ENCODE results near the gene ANKDD1B.
A peak's percentile ranks its signal among the peaks of the same experiment; 100 is the strongest.
"Not testable (repeated sequence)": the region's sequence is repeated elsewhere in the genome, so short reads cannot be mapped to it uniquely, and the experiment has no call there.

ANKDD1B gene

DNA sequence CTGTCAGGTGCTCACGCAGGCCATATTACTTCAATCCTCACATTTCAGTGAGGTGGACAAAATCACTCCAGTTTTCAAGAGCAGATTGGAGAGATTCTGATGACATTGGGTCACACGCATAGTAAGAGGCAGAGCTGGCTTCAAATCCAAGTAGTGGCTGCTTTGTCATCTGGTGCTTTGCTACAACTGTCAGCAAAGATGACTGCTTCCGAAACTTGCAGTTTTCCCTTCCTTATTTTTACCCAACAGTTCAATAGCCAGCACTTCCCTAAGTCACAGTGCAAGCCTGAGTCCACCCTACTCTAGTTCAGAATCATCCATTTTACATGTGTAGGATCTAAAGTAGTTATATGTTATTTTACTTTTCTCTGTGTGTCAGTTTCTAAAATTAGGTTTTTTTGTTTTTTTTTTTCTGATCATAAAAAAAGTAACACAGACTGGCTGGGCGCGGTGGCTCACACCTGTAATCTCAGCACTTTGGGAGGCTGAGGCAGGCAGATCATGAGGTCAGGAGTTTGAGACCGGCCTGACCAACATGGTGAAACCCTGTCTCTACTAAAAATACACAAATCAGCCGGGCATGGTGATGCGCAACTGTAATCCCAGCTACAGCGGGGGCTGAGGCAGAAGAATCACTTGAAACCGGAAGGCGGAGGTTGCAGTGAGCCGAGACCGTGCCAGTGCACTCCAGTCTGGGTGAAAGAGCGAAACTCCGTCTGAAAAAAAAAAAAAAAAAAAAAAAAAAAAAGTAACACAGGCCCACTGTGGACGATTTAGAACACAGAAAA is 49.6 kb downstream of the ANKDD1B start:
- DNase-seq (ENCODE audit: low spot score), result no peak

DNA sequence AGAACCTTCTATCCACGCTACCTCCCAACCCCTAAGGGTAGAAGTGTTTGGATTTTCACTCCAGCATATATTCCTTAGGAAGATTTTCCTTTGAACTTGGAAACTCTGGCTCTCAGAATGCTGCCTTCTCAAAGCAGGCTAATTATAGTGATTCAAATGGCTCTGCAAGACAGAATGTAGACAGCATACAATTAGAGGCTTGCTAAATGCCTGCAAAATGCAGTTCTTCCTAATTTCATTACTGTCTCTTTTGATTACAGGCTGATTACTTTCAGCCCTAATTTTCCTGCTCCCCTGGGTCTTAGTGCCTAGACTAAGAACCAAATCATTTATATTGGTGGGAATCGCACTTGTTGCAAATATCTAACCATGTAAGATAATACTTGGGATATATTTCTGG is 50.8 kb downstream of the ANKDD1B start:
- DNase-seq (ENCODE audit: low spot score), result no peak

DNA sequence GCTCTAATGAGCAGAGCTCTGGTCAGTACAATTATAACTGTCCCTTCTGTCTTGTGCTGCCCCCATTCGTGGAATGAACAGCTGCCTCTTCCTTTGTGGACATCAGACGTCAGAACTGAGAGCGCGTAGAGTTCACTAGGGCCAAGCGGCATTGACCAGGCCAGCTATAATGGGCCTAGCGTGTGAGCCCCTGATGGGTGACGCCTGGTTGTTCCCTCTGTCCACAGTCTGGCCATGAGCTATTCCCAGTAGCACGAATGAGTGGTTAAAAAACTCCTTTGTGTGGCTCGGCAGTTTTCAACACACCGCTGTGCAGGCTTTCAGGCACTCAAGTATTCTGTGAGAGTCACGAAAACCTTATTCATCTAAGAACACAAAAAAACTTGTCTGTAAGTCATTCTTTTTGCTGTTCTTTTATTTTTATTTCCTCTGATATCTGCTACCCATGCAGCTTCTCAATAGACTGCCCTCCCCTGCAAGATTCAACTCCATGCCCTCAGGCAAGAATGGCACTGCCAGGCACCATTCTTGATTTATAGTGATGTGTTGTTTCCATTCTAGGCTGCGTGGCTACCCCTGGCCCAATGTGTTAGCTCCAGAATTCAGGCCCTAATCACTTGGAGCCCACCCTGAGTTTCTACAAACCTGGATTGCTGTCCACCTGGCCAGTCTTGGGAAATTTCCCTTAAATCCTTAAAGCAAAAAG is 52.5 kb downstream of the ANKDD1B start:
- no peak for DNase-seq (ENCODE audit: low spot score)

DNA sequence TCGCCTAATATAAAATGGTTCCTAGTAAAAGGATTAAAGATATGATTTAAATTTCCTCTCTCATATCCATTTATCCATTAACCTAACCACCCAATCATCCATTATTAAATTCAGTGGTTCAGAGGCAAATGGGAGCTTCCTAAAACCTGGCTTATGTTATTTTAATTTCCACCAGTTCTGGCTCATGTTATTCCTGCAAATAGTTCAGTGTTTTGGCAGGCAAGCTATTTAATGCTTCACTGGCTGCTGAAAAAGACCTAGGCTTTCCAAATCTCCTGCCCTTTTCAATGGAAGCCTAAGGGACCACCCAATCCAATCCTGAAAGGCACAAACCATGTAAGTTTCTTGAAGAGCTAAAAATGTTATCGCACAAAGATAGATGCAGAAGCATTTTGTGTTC is 53.7 kb downstream of the ANKDD1B start:
- DNase-seq (ENCODE audit: low spot score), result no peak

DNA sequence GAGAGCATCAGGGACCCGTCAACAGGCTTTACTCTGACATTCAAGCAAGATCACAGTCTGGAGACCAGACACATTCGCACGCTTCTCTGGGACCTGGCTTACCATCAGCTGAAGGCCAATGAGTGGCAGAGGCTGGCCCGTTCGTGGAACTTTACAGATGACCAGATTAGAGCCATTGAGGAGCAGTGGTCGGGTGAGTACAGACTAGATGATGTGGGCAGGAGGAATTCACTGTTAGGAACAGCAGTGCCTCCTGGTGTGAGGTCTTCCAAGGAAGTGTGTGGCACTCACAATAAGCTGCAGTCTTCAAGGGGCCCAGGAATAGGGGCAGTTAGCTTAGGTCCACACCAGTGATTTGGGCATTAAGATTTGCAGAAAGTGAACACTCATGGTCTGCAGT is 55.5 kb downstream of the ANKDD1B start:
- no peak for DNase-seq (ENCODE audit: low spot score)

DNA sequence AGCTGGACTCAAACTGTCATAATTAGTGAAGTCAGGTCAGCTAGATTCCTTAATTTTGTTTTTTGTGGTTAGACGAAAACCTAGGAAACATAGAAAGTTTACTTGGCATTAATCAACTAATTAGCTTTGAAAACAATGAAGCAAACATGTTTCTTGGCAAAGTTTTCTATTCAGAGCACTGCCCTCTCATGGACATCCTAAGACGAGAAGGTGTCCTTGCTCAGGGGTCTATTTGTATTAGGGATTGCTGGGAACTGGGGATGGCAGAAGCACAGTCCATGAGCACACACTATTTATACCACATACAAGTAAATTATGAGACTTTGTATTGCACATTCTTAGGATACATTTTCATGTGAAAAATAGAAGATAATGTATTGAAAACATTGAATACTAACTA is 56.3 kb downstream of the ANKDD1B start:
- DNase-seq (ENCODE audit: low spot score), result no peak

DNA sequence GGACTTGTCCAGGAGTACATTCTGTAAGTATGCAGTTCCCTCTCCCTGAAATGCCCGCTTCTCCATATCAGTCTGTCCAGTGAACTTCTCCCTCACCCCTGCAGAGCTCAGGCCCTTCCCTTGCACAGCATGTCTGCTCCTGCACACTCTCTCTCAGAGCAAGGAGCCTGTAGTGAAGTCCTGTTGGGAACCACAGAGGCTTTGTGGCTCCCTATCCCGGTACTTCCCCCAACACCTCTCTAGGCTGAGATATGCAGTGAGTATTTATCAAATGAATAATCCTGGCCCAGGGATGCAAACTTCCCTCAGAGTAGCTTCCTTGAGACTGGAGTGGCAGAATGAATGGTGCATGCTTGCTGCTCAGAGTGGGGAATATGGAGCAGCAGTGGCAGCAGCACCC is 57.2 kb downstream of the ANKDD1B start:
- DNase-seq (ENCODE audit: low spot score), result no peak

DNA sequence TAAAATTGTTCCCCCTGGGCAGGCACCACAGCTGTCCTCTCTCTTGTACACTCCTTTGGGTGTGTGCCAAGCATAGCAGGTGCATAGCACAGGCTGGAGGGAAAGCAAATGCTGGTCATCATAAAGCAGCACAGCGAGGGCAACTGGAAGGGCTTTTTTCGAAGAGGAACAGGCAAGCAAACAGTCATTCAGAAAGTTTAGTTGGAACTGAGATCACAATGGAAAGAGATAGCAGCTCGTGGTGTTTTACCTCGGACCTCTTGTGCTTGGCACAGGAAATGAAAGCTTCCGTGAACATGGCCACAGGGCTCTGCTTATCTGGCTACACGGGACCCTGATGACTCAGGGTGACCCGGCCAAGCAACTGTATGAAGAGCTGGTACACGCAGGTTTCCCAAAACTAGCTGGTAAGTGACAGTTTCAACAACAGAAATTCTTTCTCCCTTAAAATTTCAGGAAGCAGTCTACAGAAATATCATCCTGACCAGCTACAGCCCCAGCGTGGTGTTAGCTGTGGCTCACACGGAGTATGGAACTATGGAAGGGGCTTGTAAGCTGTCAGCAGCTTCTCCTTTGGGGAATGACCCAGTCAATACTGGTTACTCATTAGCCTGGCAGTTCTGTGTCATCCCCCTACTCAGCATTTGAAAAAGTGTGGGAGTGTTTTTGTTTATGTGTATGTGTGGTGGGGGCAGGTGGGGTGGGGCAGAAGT is 57.9 kb downstream of the ANKDD1B start:
- peak; percentile 20 for DNase-seq (ENCODE audit: low spot score)

DNA sequence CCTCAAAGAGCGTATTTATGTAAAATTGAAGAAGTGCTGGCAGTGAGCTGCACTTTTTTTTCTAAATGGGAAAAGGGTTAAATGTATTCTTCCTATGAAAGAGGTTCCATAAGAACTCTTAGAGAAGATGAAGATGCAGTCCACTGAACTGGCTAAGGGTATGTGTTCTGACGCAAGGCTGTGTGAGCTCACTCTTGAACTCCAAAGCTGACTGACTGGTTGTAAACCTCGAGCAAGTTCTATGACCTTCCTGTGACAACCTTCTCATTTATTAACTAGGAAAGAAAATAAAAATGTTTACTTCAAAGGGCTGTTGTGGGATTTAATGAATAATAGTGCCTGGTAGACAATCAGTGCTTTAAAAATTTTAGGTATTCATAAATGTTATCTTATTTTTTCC is 59.3 kb downstream of the ANKDD1B start:
- DNase-seq (ENCODE audit: low spot score), result no peak

DNA sequence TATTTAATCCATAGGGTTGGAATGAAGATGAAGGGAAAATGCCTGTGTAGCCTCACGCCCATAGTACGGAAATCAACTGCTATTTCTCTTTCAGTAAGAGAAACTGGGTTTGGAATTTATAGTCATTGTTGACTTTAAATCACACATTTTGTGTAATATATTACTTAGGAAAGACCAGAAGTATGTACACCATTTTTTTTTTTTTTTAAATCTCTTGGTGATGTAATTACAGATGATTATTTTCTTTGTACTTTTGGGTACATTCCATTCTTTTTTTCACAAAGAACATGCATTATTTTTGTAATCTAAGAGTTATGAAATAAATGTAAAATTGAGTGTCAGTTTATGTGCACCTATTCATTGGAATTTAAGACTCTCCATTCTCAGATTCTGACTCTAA is 60.3 kb downstream of the ANKDD1B start:
- DNase-seq (ENCODE audit: low spot score), result no peak

DNA sequence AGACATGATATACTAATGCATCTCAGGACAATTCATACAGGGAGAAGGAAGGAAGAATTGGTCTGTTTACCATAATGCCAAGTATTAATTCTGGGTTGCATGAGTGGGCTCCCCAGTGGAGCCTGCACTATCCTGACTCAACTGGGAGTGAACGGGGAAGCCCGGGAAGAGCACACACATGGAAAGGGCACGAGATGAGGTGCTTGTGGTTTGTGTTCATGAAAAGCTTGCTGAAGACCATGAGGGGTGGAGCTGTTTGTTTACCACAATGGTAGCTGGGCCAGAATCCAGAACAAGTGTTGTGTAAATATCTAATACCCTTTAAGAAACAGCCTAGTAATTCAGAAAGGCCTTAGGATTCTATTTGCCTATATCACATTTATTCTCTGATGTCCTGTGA is 61.4 kb downstream of the ANKDD1B start:
- DNase-seq (ENCODE audit: low spot score), result no peak

DNA sequence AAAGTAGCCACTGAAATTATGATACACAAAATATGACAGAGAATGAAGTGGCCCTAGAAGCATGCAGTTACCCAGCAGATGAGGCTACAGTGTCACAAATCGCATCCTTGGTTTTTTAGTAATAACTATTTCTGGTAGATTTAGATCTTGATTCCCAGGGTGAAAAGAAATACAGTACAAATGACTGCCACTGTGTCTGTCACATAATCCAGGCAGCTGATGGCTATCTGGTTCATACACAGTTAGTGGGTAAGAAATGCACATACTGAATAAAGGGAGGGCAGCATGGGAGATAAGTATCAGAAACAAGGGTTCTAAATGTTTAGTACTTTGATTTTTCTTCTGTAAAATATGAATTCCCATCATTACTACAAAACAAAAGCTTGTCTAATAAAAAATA is 64.5 kb downstream of the ANKDD1B start:
- no peak for DNase-seq (ENCODE audit: low spot score)

DNA sequence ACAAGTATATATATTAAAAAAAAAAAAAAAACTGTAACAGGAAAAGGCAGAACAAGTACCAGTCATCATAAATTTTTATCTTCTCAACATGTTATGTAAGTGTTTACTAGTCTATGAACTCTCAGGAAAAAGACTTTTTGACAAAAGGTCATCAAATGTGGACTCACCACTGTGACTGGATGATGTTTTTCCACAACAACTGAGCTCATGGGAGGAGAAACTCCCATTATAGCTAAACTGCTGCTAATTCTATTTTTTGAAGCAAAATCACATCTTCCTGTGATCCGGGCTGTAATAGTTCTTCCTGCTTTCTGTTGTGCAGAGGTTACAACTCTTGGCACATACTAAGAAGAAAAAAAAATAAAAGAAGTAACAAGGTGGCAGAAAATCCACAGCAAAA is 66.4 kb downstream of the ANKDD1B start:
- DNase-seq (ENCODE audit: low spot score), result no peak

DNA sequence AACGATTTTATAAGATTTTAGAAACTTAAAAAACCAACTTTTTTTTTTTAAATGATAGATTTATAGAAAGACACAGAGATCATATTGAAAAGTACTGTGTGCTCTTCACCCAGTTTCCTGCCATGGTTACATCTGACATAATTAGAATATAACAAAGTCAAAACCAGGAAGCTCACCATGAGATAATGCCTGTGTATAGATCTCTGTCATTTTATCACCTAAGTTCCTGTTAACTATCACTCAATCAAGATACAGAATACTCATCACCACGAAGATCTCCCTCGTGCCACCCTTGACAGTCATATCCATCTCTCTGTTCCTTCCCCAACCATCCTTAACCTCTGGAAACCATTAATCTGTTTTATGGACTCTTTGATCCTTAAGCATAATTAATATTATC is 66.9 kb downstream of the ANKDD1B start:
- no peak for DNase-seq (ENCODE audit: low spot score)

DNA sequence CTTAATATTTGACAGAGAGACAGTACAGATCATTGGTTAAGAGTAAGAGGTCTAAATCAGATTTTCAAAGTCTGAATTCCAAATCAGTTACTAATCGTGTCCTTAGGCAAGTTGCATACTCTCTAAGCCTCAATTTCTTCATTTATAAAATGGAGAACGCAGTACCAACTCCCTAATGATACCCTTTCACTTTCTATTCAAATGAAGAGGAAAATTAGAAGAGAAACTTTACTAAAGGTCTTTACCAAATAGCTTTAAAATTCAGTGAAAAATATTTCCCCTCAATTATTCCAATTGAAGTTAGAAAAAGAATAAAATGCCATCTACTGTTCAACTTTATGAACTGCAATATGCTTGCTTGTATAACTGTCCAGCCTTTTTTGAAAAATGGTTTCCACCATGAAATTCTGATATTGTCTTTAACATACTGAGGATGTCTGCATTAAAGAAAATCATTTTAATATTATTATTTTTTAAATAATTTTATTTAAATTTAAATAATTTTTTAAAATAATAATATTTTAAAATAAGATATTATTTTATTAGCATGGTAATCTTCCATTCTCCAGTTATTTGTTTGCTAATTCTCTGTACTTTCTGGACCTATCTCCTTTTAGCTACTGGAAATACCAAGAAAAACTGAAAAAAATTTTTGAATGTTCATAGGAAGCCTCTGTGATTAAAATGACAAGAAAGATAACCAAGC is 70.0 kb downstream of the ANKDD1B start:
- peak; percentile 21 for DNase-seq (ENCODE audit: low spot score)

DNA sequence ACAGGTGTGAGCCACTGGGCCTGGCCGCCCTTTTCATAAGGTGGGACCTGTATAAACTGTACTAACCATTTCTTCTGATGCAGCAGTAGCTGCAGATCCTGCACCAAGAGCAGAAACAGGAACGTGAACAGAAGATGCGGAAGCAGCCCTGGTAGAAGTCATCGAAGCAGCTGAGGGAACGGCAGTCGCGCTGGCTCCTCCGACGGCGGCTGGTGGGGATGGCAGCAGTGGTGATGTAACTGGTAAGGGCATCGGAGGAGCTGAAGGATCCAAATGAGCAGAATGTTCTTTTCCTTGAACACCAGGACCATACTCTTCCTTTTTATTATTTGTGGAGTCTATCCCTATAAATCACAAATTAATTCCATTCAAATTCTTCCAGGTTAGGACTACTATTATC is 73.9 kb downstream of the ANKDD1B start:
- DNase-seq (ENCODE audit: low spot score), result no peak

DNA sequence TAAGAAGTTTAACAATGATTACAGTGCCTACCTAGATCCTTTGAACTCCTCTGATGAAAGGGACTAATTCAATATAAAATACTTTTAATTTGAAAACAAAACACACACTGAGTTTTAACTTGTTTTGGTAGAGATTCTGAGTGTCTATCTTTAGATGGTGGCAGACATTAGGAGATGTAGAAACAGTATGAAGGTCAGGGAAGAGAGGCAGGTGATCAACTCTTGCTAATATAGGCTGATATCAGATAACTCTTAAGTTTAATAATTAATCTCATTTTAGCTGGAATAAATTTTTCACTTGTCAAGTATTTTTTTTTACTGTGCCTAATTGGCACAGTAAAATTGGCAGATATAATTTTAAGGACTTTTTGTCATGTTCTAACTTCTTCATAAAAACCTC is 75.2 kb downstream of the ANKDD1B start:
- no peak for DNase-seq (ENCODE audit: low spot score)

DNA sequence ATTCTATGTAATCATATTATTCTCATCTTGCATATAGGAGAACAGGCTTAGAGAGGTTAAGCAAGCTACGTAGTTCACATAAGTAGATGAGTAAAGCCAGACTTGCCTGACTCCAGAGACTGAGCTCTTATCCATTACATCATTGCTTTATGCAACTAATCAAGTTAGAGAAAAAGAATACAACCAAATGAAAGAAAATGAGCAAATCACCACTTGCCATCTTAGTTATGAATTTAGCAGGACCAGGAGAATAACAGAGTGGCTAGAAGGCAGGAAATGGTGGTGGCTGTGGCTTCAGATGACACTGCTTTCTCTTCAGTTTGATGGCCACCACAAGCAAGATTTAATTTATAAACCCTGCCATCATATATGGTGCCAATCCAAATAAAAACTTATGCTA is 79.4 kb downstream of the ANKDD1B start:
- DNase-seq (ENCODE audit: low spot score), result no peak

DNA sequence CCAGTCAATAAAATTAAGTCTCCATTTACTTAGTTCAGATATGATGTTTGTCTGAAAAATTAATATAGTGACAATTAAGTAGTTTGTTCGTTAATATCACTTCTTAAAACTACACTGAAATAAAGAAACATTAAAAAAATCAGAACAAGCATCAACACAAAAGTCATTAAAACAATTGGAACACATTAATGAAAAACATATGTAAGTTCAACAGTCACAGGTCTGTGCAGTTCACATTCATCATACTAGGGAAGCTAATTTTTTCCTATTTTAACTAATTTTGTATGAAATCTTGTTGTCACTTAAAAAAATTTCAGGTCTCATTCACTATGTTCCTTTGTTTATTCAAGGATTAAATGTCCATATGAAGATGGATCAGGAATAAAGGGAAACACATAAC is 83.5 kb downstream of the ANKDD1B start:
- DNase-seq (ENCODE audit: low spot score), result no peak

DNA sequence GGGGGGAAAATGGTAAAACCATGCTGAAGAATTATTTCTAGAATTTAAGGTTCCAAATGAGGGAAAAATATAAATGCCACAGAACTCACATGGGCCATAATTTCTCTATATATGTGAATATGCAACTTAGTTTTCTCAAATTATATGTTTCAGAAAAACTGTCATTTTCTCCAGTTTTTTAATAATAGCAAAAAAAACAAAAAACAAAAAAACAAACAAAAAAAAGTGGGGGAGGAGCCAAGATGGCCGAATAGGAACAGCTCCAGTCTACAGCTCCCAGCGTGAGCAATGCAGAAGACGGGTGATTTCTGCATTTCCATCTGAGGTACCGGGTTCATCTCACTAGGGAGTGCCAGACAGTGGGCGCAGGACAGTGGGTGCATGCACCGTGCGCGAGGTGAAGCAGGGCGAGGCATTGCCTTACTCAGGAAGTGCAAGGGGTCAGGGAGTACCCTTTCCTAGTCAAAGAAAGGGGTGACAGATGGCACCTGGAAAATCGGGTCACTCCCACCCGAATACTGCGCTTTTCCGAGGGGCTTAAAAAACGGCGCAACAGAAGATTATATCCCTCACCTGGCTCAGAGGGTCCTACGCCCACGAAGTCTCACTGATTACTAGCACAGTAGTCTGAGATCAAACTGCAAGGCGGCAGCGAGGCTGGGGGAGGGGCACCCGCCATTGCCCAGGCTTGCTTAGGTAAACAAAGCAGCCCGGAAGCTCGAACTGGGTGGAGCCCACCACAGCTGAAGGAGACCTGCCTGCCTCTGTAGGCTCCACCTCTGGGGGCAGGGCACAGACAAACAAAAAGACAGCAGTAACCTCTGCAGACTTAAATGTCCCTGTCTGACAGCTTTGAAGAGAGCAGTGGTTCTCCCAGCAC is 84.5 kb downstream of the ANKDD1B start:
- not testable (repeated sequence) for DNase-seq (ENCODE audit: low spot score)

DNA sequence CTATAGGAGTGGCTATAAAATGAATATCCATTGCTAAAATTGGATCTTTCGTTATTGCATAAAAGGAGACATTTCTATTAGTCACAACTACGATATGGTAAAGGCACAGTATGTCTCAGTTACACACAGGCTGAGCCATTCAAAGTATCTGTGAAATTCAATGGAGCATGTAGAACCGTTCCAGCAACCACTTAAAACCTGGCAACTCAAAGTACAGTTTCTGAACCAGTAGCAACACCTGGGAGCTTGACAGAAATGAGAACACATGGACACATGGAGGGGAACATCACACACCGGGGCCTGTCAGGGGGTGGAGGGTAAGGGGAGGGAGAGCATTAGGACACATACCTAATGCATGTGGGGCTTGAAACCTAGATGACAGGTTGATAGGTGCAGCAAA is 90.6 kb downstream of the ANKDD1B start:
- no peak for DNase-seq (ENCODE audit: low spot score)

DNA sequence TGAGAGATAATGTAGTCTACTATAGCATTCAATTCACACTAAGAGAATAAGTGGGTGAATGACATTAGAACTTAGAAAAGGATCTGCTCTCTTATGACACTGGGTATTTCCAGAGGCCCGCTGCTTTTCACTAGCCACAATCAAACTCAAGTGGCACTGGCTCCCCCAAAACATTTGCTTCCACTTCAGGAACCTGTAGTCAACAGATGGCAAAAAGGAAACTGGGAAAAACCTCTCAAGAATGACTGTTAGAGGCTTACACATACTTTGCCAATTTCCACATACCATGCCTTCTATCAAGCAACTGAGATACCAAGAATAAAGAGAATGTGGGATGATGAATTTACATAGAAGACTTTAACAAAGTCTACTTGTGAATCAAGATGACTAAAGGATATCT is 94.8 kb downstream of the ANKDD1B start:
- no peak for DNase-seq (ENCODE audit: low spot score)
